H9 (cell line): ENCODE measurements around the gene IL1RAPL2. TPM values are rescaled to one million over a fixed set of nuclear protein-coding genes. Genes with fewer than 3 reads are reported as not detected.

Experiments used
- DNase-seq: peaks from one replicate; pipeline ENCODE4 v3.0.0-alpha.2; 2017
- H2AFZ ChIP-seq: one replicate; pipeline ENCODE4 v1.6.1; 2013; ENCODE audit warnings: mild to moderate bottlenecking, low read length, control low read depth, moderate library complexity
- H2AK5ac ChIP-seq: 2 replicates; pipeline ENCODE4 v1.6.1; 2013; ENCODE audit warnings: low read length, control low read depth, mixed read lengths; ENCODE audit not compliant: insufficient read length
- H2BK120ac ChIP-seq: one replicate; pipeline ENCODE4 v1.6.1; 2013; ENCODE audit warnings: low read depth, mild to moderate bottlenecking, low read length, control low read depth, inconsistent platforms; ENCODE audit not compliant: poor library complexity, severe bottlenecking
- H2BK12ac ChIP-seq: 2 replicates; pipeline ENCODE4 v1.6.1; 2013; ENCODE audit warnings: low read length, control low read depth, mixed read lengths, low read depth; ENCODE audit not compliant: insufficient read length
- H2BK15ac ChIP-seq: 2 replicates; pipeline ENCODE4 v1.6.1; 2013; ENCODE audit warnings: low read depth, low read length, control low read depth
- H2BK20ac ChIP-seq: one replicate; pipeline ENCODE4 v1.6.1; 2013; ENCODE audit warnings: low read depth, mild to moderate bottlenecking, low read length, control low read depth, inconsistent platforms; ENCODE audit not compliant: poor library complexity, severe bottlenecking
- H2BK5ac ChIP-seq: 2 replicates; pipeline ENCODE4 v1.6.1; 2013; ENCODE audit warnings: low read length, control low read depth, mixed read lengths; ENCODE audit not compliant: insufficient read length
- H3K14ac ChIP-seq: 2 replicates; pipeline ENCODE4 v1.6.1; 2013; ENCODE audit warnings: low read length, control low read depth; ENCODE audit not compliant: insufficient read depth
- H3K18ac ChIP-seq: 2 replicates; pipeline ENCODE4 v1.6.1; 2013; ENCODE audit warnings: low read depth, mild to moderate bottlenecking, mixed read lengths, low read length, control low read depth; ENCODE audit not compliant: insufficient read length
- H3K23ac ChIP-seq: 2 replicates; pipeline ENCODE4 v1.6.1; 2013; ENCODE audit warnings: low read length, control low read depth, mixed read lengths, low read depth; ENCODE audit not compliant: insufficient read length
- H3K23me2 ChIP-seq: 2 replicates; pipeline ENCODE4 v1.6.1; 2013; ENCODE audit warnings: low read depth, mild to moderate bottlenecking, mixed read lengths, low read length, control low read depth; ENCODE audit not compliant: insufficient read length, poor library complexity, severe bottlenecking
- H3K27ac ChIP-seq: 2 replicates; pipeline ENCODE4 v1.5.1; 2013; ENCODE audit warnings: low read length, control low read depth, mixed read lengths, low read depth; ENCODE audit not compliant: insufficient read length
- H3K27me3 ChIP-seq: 2 replicates; pipeline ENCODE4 v1.6.1; 2013; ENCODE audit warnings: low read length, control low read depth, inconsistent platforms; ENCODE audit not compliant: insufficient read depth
- H3K4ac ChIP-seq: 2 replicates; pipeline ENCODE4 v1.6.1; 2013; ENCODE audit warnings: low read depth, mild to moderate bottlenecking, control low read depth, inconsistent platforms, low read length, moderate library complexity
- H3K4me1 ChIP-seq: 2 replicates; pipeline ENCODE4 v1.6.1; 2013; ENCODE audit warnings: low read length, control low read depth, inconsistent platforms; ENCODE audit not compliant: insufficient read depth
- H3K4me2 ChIP-seq: 2 replicates; pipeline ENCODE4 v1.6.1; 2013; ENCODE audit warnings: low read length, control low read depth, mixed read lengths; ENCODE audit not compliant: insufficient read length, insufficient read depth
- H3K56ac ChIP-seq: 2 replicates; pipeline ENCODE4 v1.6.1; 2013; ENCODE audit warnings: low read depth, mild to moderate bottlenecking, mixed read lengths, low read length, control low read depth; ENCODE audit not compliant: insufficient read length
- H3K79me1 ChIP-seq: 2 replicates; pipeline ENCODE4 v1.6.1; 2013; ENCODE audit warnings: low read depth, mild to moderate bottlenecking, moderate library complexity, low read length, control low read depth, inconsistent platforms; ENCODE audit not compliant: insufficient read depth, poor library complexity, severe bottlenecking
- H3K79me2 ChIP-seq: 2 replicates; pipeline ENCODE4 v1.6.1; 2013; ENCODE audit warnings: low read length, control low read depth, inconsistent platforms; ENCODE audit not compliant: insufficient read depth
- H3K9ac ChIP-seq: 2 replicates; pipeline ENCODE4 v1.6.1; 2013; ENCODE audit warnings: low read length, control low read depth, mixed read lengths; ENCODE audit not compliant: insufficient read length; ENCODE audit errors: extremely low read depth
- H3K9me3 ChIP-seq: one replicate; pipeline ENCODE4 v1.6.1; 2013; ENCODE audit warnings: low read depth, low read length, inconsistent platforms; ENCODE audit not compliant: control insufficient read depth
- H3T11ph ChIP-seq: one replicate; pipeline ENCODE4 v1.6.1; 2013; ENCODE audit warnings: mild to moderate bottlenecking, low read length, control low read depth, inconsistent platforms
- H4K20me1 ChIP-seq: one replicate; pipeline ENCODE4 v1.6.1; 2013; ENCODE audit not compliant: control insufficient read depth, insufficient read length, insufficient read depth
- H4K5ac ChIP-seq: 2 replicates; pipeline ENCODE4 v1.6.1; 2013; ENCODE audit warnings: low read depth, mild to moderate bottlenecking, mixed read lengths, low read length, control low read depth; ENCODE audit not compliant: insufficient read length
- H4K8ac ChIP-seq: replicated peaks from 2 replicates; pipeline ENCODE4 v1.6.1; 2013; ENCODE audit warnings: low read length, control low read depth, mixed read lengths, low read depth; ENCODE audit not compliant: insufficient read length
- H4K91ac ChIP-seq: 2 replicates; pipeline ENCODE4 v1.6.1; 2013; ENCODE audit warnings: low read depth, mild to moderate bottlenecking, moderate library complexity, mixed read lengths, low read length, control low read depth; ENCODE audit not compliant: insufficient read length
- H3K27ac Mint-ChIP-seq, 3 experiments: 2 replicates in 2 of 3; 3 replicates in 1 of 3; pipeline ENCODE4 v1.8.0; 2020 to 2021; ENCODE audit warnings: mixed read lengths in 3 of 3, mild to moderate bottlenecking in 1 of 3, moderate library complexity in 1 of 3
- H3K27me3 Mint-ChIP-seq: 2 replicates; pipeline ENCODE4 v1.8.0; 2021; ENCODE audit warnings: low read depth, mild to moderate bottlenecking, moderate library complexity, mixed read lengths
- H3K36me3 Mint-ChIP-seq, 3 experiments: 2 replicates in 2 of 3; 3 replicates in 1 of 3; pipeline ENCODE4 v1.8.0; 2020 to 2021; ENCODE audit warnings: low read depth in 3 of 3, mixed read lengths in 3 of 3; ENCODE audit not compliant: insufficient read depth in 1 of 3
- H3K4me1 Mint-ChIP-seq, 2 experiments: 2 replicates each; pipeline ENCODE4 v1.8.0; 2020; ENCODE audit warnings: mixed read lengths in 2 of 2
- H3K4me3 Mint-ChIP-seq, 2 experiments: 2 replicates in 1 of 2; 3 replicates in 1 of 2; pipeline ENCODE4 v1.8.0; 2020 to 2021; ENCODE audit warnings: mild to moderate bottlenecking in 2 of 2, mixed read lengths in 2 of 2, moderate library complexity in 1 of 2
- H3K9me3 Mint-ChIP-seq, 2 experiments: 2 replicates in 1 of 2; 3 replicates in 1 of 2; pipeline ENCODE4 v1.8.0; 2020; ENCODE audit warnings: mild to moderate bottlenecking in 2 of 2, mixed read lengths in 2 of 2, moderate library complexity in 1 of 2
- WGBS: extraction: QIAGEN DNeasy Blood & Tissue Kit; methylation state at CpG from one replicate; pipeline ENCODE4 v1.1.7; 2013; ENCODE audit warnings: missing lambda C conversion rate, low lambda C conversion rate, mixed read lengths; ENCODE audit not compliant: insufficient read length; ENCODE audit errors: extremely low coverage; 5-methylcytosine and 5-hydroxymethylcytosine counted together
- total RNA-seq: library from RNA; stranded (reverse); gene quantifications from 2 replicates; pipeline ENCODE4 v1.2.1, GENCODE V29; 2021
- TF ChIP-seq, protein P1 (sequence below): fragments of 200-600 bp; sonication (generic); conservative IDR thresholded peaks from 3 replicates; pipeline ENCODE4 v1.8.0; 2021; ENCODE audit warnings: antibody characterized with exemption, mild to moderate bottlenecking

The IL1RAPL2 gene
- total RNA-seq, 1 experiment from 2014 or later = not detected

DNA sequence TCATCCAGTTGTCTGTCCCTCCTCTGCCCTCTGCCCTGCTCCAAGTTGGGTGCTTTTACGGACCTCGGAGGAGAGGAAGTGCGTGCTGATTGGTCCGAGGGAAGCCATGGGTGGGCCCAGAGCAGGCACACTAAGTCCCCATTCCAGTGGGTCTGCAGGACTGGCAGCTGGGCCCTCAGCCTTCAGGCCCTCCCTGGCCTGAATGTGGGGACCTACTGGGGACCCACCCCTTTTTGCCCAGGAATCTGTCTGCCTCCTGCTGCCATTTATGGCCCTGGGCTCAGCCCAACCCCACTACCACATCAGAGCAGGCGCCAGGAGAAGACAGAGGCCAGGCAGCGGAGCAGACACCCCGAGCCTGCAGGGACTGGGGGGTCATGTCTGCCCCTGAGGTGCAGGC, 484.9 kb downstream of the IL1RAPL2 start:
- Histone ChIP-seq H3K4me1 (no peaks in the 10 kb centered on the region), H2AFZ (no peak overlapping the region), H3K14ac (no peak overlapping the region), H3K23ac (no peak overlapping the region), H4K20me1 (no peaks in the 10 kb centered on the region), H3K27ac (no peak overlapping the region), H3K4me2 (no peak overlapping the region), H4K8ac (no peak overlapping the region), H4K5ac (no peak overlapping the region), H4K91ac (no peak overlapping the region), H2BK120ac (no peak overlapping the region), H3K56ac (no peak overlapping the region), H2AK5ac (no peak overlapping the region), H2BK5ac (no peak overlapping the region), H3K79me1 (no peaks in the 10 kb centered on the region), H3K4ac (no peak overlapping the region), H2BK20ac (no peak overlapping the region), H3K79me2 (no peaks in the 10 kb centered on the region), H3T11ph (no peak overlapping the region), H3K18ac (no peak overlapping the region), H2BK12ac (no peak overlapping the region), H3K9me3 (no peaks in the 10 kb centered on the region), H3K23me2 (no peaks in the 10 kb centered on the region), H3K27me3 (no peaks in the 10 kb centered on the region), H3K9ac (no peak overlapping the region), H2BK15ac (no peak overlapping the region)
- Mint-ChIP-seq H3K36me3 (peaks cover 7 to 9% (median 8%) of the 10 kb centered on the region in 3 experiments), H3K27ac (no peak overlapping the region), H3K27me3 (no peaks in the 10 kb centered on the region), H3K4me3 (no peak overlapping the region), H3K9me3 (peaks cover 6 to 54% of the 10 kb centered on the region in 2 experiments), H3K4me1 (peaks cover 14% of the 10 kb centered on the region in 2 experiments)
- TF ChIP-seq, protein P1, sequence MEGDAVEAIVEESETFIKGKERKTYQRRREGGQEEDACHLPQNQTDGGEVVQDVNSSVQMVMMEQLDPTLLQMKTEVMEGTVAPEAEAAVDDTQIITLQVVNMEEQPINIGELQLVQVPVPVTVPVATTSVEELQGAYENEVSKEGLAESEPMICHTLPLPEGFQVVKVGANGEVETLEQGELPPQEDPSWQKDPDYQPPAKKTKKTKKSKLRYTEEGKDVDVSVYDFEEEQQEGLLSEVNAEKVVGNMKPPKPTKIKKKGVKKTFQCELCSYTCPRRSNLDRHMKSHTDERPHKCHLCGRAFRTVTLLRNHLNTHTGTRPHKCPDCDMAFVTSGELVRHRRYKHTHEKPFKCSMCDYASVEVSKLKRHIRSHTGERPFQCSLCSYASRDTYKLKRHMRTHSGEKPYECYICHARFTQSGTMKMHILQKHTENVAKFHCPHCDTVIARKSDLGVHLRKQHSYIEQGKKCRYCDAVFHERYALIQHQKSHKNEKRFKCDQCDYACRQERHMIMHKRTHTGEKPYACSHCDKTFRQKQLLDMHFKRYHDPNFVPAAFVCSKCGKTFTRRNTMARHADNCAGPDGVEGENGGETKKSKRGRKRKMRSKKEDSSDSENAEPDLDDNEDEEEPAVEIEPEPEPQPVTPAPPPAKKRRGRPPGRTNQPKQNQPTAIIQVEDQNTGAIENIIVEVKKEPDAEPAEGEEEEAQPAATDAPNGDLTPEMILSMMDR = no peak
- DNase-seq = peak; percentile 22
- no CpG with 5 or more reads among the region's 7 CpGs for WGBS
